Smooth muscle cell (in vitro differentiated cells): ENCODE results near the gene TRAPPC11. TPM values are rescaled to one million over a fixed set of nuclear protein-coding genes. Genes with fewer than 3 reads are reported as not detected.

Experiments used
- DNase-seq: peaks from one replicate; lab custom pipeline; 2025; ENCODE audit not compliant: unreplicated experiment; lab: John Stamatoyannopoulos, UW
- H2AFZ ChIP-seq: fragments of 200-600 bp; sonication (generic); 2 replicates; pipeline ENCODE4 v1.6.0; 2016; ENCODE audit warnings: antibody characterized with exemption, low read depth, mild to moderate bottlenecking
- H3F3A ChIP-seq: fragments of 200-600 bp; sonication (generic); 2 replicates; pipeline ENCODE4 v1.6.0; 2017; ENCODE audit warnings: antibody characterized with exemption, low read depth
- H3K27ac ChIP-seq: fragments of 200-600 bp; sonication (generic); 2 replicates; pipeline ENCODE4 v1.5.1; 2016; ENCODE audit warnings: low read depth, mild to moderate bottlenecking
- H3K27me3 ChIP-seq: fragments of 200-600 bp; sonication (generic); 2 replicates; pipeline ENCODE4 v1.6.1; 2016; ENCODE audit warnings: low read depth, mild to moderate bottlenecking
- H3K36me3 ChIP-seq: fragments of 200-600 bp; sonication (generic); 2 replicates; pipeline ENCODE4 v1.5.1; 2016; ENCODE audit warnings: low read depth
- H3K4me1 ChIP-seq: fragments of 200-600 bp; sonication (generic); 2 replicates; pipeline ENCODE4 v1.5.1; 2016; ENCODE audit warnings: low read depth
- H3K4me2 ChIP-seq: fragments of 200-600 bp; sonication (generic); 2 replicates; pipeline ENCODE4 v1.6.0; 2016; ENCODE audit warnings: mild to moderate bottlenecking
- H3K4me3 ChIP-seq: fragments of 200-600 bp; sonication (generic); 2 replicates; pipeline ENCODE4 v1.5.1; 2016; ENCODE audit warnings: mild to moderate bottlenecking
- H3K79me2 ChIP-seq: fragments of 200-600 bp; sonication (generic); 2 replicates; pipeline ENCODE4 v1.6.0; 2016; ENCODE audit warnings: low read depth, mild to moderate bottlenecking
- H3K9ac ChIP-seq: fragments of 200-600 bp; sonication (generic); 2 replicates; pipeline ENCODE4 v1.6.0; 2016; ENCODE audit warnings: low read depth
- H3K9me3 ChIP-seq: fragments of 200-600 bp; sonication (generic); replicated peaks from 2 replicates; pipeline ENCODE4 v1.5.1; 2016; ENCODE audit warnings: low read depth
- H4K20me1 ChIP-seq: fragments of 200-600 bp; sonication (generic); 2 replicates; pipeline ENCODE4 v1.6.0; 2016; ENCODE audit warnings: low read depth
- WGBS: methylation state at CpG from one replicate; pipeline ENCODE4 v1.1.7; 2016; ENCODE audit warnings: low lambda C conversion rate; 5-methylcytosine and 5-hydroxymethylcytosine counted together
- polyA plus RNA-seq: library from polyadenylated mRNA; unstranded; fragments of >200 nt; fragmentation: Nextera tagmentation; extraction: Ambion mirVana; gene quantifications from 2 replicates; pipeline ENCODE4 v1.2.1, GENCODE V29; 2016
- total RNA-seq: library from RNA; depleted of rRNA; stranded (reverse); fragments of >200 nt; gene quantifications from 2 replicates; pipeline ENCODE4 v1.2.3, GENCODE V29; 2014
- TF ChIP-seq, protein P1 (sequence below): fragments of 200-600 bp; sonication (generic); IDR thresholded peaks from 2 replicates; pipeline ENCODE4 v1.5.1; 2017; ENCODE audit warnings: borderline replicate concordance, mild to moderate bottlenecking, antibody characterized with exemption; ENCODE audit not compliant: insufficient read depth, poor library complexity, severe bottlenecking

TRAPPC11 gene
- total and polyA plus RNA-seq, 2 experiments from 2014 or later, result 12.4 to 41.0 TPM

DNA sequence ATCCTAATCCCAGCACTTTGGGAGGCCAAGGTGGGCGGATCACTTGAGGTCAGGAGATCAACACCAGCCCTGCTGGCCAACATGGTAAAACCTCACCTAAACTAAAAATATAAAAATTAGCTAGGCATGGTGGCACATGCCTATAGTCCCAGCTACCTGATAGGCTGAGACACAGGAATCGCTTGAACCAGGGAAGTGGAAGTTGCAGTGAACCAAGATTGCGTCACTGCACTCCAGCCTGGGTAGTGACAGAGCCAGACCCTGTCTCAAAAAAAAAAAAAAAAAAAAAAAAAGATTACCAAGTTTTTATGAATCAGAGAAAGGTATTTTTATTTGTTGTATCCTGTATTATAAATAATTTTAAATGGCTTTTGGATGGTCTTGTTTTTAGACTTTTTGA is 15.1 kb downstream of the TRAPPC11 start:
- Histone ChIP-seq H3K4me1 (no peaks in the 10 kb centered on the region), H3K27me3 (no peaks in the 10 kb centered on the region), H3K9ac (no peak overlapping the region), H3K4me2 (no peak overlapping the region), H4K20me1 (no peaks in the 10 kb centered on the region), H3F3A (no peaks in the 10 kb centered on the region), H3K79me2 (no peaks in the 10 kb centered on the region), H3K36me3 (peaks cover 28% of the 10 kb centered on the region), H3K4me3 (no peak overlapping the region), H3K27ac (no peak overlapping the region), H2AFZ (no peak overlapping the region), H3K9me3 (no peaks in the 10 kb centered on the region)
- TF ChIP-seq, protein P1, sequence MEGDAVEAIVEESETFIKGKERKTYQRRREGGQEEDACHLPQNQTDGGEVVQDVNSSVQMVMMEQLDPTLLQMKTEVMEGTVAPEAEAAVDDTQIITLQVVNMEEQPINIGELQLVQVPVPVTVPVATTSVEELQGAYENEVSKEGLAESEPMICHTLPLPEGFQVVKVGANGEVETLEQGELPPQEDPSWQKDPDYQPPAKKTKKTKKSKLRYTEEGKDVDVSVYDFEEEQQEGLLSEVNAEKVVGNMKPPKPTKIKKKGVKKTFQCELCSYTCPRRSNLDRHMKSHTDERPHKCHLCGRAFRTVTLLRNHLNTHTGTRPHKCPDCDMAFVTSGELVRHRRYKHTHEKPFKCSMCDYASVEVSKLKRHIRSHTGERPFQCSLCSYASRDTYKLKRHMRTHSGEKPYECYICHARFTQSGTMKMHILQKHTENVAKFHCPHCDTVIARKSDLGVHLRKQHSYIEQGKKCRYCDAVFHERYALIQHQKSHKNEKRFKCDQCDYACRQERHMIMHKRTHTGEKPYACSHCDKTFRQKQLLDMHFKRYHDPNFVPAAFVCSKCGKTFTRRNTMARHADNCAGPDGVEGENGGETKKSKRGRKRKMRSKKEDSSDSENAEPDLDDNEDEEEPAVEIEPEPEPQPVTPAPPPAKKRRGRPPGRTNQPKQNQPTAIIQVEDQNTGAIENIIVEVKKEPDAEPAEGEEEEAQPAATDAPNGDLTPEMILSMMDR, result no peak
- 66% methylated on average over 3 of the region's 3 CpGs for WGBS
- no peak for DNase-seq

GRCh38 chr4:183675625-183676024 is 16.5 kb downstream of the TRAPPC11 start:
- Histone ChIP-seq H3K4me3 (no peak overlapping the region), H3K79me2 (no peaks in the 10 kb centered on the region), H2AFZ (no peak overlapping the region), H3F3A (no peaks in the 10 kb centered on the region), H3K36me3 (peaks cover 34% of the 10 kb centered on the region), H4K20me1 (no peaks in the 10 kb centered on the region), H3K9me3 (no peaks in the 10 kb centered on the region), H3K9ac (no peak overlapping the region), H3K27me3 (no peaks in the 10 kb centered on the region), H3K4me2 (no peak overlapping the region), H3K4me1 (no peaks in the 10 kb centered on the region), H3K27ac (no peak overlapping the region)
- 77% methylated on average over 4 of the region's 4 CpGs for WGBS
- TF ChIP-seq, protein P1, result no peak
- no peak for DNase-seq

DNA sequence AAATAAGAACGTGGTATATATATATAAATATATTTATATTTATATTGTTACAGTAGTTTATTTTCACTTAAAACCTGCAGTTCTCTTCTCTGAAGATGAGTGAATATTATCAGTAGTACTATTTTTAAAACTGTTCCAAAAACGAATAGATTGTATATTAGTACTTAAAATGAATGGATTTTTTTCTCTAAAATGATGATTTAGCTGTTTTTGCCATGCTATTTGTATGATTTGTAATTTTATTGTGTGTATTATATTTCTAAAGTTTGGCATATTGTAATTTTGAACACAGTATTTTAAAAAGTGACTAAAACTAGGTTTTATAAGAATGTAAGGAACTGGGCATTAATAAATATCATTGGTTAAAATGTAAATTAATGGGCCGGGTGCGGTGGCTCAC is 22.0 kb downstream of the TRAPPC11 start:
- Histone ChIP-seq H3K4me2 (no peak overlapping the region), H2AFZ (no peak overlapping the region), H3K27me3 (no peaks in the 10 kb centered on the region), H3K4me1 (no peaks in the 10 kb centered on the region), H3K9ac (no peak overlapping the region), H3K4me3 (no peak overlapping the region), H3K27ac (no peak overlapping the region), H3K79me2 (no peaks in the 10 kb centered on the region), H3K9me3 (no peaks in the 10 kb centered on the region), H4K20me1 (no peaks in the 10 kb centered on the region), H3K36me3 (peaks cover 32% of the 10 kb centered on the region), H3F3A (no peaks in the 10 kb centered on the region)
- no peak for DNase-seq
- TF ChIP-seq, protein P1, result no peak
- WGBS, result 99% methylated on average over 4 of the region's 4 CpGs

- Histone ChIP-seq H3K27me3 (no peaks in the 10 kb centered on the region), H3K4me3 (no peak overlapping the region), H3K27ac (no peak overlapping the region), H3K9ac (no peak overlapping the region), H2AFZ (no peak overlapping the region), H3F3A (no peaks in the 10 kb centered on the region), H3K4me1 (no peaks in the 10 kb centered on the region), H3K4me2 (no peak overlapping the region), H3K79me2 (no peaks in the 10 kb centered on the region), H3K9me3 (no peaks in the 10 kb centered on the region), H3K36me3 (peaks cover 16% of the 10 kb centered on the region), H4K20me1 (no peaks in the 10 kb centered on the region)
- WGBS, result 92% methylated on average over 2 of the region's 2 CpGs
- no peak for DNase-seq
- TF ChIP-seq, protein P1, result no peak
These were observed 27.4 kb downstream of the TRAPPC11 start for GRCh38 chr4:183686461-183686860.
